GDM1 (cell line): ENCODE measurements around the gene SLC22A23.
A peak's percentile ranks its signal among the peaks of the same experiment; 100 is the strongest.
"Not testable (repeated sequence)": the region's sequence is repeated elsewhere in the genome, so short reads cannot be mapped to it uniquely, and the experiment has no call there.

ENCODE experiments used
- DNase-seq: peaks from one replicate; lab custom pipeline; 2025; lab: John Stamatoyannopoulos, UW

Gene SLC22A23

GRCh38 chr6:3384241-3385143 is 72.4 kb downstream of the SLC22A23 start:
- DNase-seq = no peak

- DNase-seq = no peak
These were observed 73.3 kb downstream of the SLC22A23 start for GRCh38 chr6:3383525-3383924.

- DNase-seq = no peak
These were observed 74.2 kb downstream of the SLC22A23 start for GRCh38 chr6:3382326-3383279.

- DNase-seq = no peak
These were observed 75.5 kb downstream of the SLC22A23 start for GRCh38 chr6:3381233-3381921.

GRCh38 chr6:3380344-3381232 is 76.3 kb downstream of the SLC22A23 start:
- DNase-seq = no peak

- DNase-seq = no peak
These were observed 77.3 kb downstream of the SLC22A23 start for GRCh38 chr6:3379482-3380060.

GRCh38 chr6:3378808-3379207 is 78.0 kb downstream of the SLC22A23 start:
- not testable (repeated sequence) for DNase-seq

- DNase-seq = peak; percentile 23
These were observed 78.5 kb downstream of the SLC22A23 start for GRCh38 chr6:3378398-3378782.

- DNase-seq = no peak
These were observed 79.1 kb downstream of the SLC22A23 start for GRCh38 chr6:3377536-3378397.

- DNase-seq = no peak
These were observed 79.8 kb downstream of the SLC22A23 start for GRCh38 chr6:3376893-3377535.

GRCh38 chr6:3376064-3376463 is 80.8 kb downstream of the SLC22A23 start:
- no peak for DNase-seq

GRCh38 chr6:3373597-3374203 is 83.2 kb downstream of the SLC22A23 start:
- no peak for DNase-seq

- no peak for DNase-seq
These were observed 83.8 kb downstream of the SLC22A23 start for GRCh38 chr6:3372912-3373554.

GRCh38 chr6:3372184-3372846 is 84.5 kb downstream of the SLC22A23 start:
- DNase-seq = no peak

GRCh38 chr6:3371222-3371949 is 85.5 kb downstream of the SLC22A23 start:
- no peak for DNase-seq

- DNase-seq = no peak
These were observed 86.3 kb downstream of the SLC22A23 start for GRCh38 chr6:3370361-3371221.
